NCI-H1048 (cell line): Measurements from ENCODE around the gene SLC43A1.

Experiments used
- DNase-seq: peaks from one replicate; lab custom pipeline; 2025; lab: John Stamatoyannopoulos, UW

Gene SLC43A1

DNA sequence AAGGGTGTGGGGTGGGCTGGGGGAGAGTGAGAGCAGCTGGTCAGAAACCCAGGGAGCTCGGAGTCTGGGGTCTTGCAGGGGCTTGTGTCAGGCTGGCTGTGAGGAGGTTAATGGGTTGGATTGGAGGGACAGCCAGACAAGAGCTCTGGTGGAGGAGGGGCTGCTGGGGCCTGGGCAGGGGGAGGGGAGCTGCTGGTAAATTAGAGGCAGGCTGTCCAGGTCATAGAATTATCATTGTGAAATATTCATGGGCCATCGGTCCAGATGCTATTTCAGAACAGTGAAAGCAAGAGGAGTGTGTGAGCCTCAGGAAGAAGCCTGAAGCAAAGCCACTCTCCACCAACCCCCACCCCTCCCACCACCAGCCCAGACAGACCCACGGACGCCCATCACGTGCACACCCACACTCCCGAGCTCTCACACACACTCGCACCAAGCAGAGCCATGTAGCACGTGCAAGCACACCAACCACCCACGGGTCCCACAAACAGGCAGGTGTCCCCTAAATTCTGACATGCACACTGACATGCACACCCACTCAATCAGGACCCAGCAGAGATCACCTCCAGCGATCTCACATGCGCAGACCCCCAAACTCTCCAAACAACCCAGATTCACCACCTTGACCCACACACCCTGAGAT is 36.4 kb downstream of the SLC43A1 start:
- DNase-seq = no peak

DNA sequence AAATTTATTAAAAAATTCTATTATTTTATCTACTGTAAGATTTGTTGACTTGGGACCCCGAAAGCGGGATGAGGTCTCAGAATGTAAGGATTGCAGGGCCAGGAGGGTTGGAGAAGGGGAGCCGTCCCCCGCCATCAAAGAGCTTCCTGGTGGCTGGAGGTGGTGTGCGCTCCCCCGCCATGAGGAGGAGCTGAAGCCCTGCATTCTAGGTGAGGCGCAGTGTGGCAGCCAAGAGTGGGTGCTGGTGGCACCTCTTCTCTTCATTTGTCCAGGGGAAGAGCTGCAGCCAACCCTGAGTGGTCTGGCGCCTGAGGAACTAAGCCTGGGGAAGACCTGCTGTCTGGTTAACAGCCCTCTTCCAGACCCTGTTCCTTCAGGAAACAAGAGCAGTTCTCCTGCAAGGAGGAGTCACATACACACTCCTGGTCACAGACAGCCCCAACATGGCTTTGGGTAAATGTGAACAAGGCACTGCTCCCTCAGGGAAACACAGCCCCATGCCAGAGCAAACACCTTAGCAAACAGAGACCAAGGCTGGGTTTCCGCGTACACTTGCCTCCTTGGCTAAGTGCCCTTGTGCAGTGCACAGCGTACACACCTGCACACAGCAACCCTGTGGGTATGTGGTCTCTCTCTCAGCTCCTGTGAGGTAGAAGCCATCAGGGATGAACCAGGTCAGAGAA is 37.9 kb downstream of the SLC43A1 start:
- no peak for DNase-seq

DNA sequence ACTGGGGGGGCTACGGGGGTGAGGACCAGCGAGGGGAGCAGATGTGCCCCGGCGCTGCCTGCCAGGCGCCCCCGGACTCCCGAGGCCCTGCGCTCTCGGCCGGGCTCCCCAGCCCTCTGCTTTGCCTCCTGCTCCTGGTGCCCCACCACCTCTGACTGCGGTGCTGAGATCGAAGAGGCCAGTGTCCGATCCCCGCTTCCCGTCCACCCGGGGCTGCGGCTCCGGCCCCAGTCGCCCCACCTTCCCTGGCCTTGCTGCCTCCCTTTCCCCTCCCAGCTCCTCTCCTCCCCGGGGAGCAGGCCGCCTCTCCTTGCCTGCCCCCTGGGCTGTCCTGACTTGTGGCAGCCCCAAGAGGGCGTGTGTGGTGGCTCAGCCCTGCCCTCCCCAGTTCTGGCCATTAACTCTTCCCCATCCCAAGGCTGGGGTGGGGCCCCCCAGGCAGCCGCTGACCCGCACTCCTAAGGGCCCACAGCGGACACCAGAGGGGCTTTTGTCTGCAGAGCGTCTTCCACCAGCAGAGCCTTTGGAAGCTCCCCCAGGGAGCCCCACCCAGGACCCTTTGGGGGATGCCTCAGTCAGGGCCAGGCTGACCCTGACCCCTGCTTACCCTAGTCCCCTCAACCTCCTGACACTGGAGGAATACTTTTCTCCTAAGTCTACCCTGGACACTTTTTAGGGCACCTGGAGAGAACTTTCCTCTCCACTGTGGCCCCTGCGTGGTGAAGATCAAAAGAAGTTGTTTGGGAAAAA is 38.6 kb downstream of the SLC43A1 start:
- DNase-seq = no peak

DNA sequence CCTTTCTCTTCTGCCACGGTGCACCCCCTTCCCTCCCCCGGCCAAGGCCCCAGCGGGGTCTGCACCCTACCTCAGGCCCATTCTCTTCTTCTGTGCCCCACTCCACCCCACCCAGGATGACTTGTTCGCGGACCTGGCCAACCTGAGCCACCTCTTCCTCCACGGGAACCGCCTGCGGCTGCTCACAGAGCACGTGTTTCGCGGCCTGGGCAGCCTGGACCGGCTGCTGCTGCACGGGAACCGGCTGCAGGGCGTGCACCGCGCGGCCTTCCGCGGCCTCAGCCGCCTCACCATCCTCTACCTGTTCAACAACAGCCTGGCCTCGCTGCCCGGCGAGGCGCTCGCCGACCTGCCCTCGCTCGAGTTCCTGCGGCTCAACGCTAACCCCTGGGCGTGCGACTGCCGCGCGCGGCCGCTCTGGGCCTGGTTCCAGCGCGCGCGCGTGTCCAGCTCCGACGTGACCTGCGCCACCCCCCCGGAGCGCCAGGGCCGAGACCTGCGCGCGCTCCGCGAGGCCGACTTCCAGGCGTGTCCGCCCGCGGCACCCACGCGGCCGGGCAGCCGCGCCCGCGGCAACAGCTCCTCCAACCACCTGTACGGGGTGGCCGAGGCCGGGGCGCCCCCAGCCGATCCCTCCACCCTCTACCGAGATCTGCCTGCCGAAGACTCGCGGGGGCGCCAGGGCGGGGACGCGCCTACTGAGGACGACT is 39.3 kb downstream of the SLC43A1 start:
- DNase-seq = no peak

DNA sequence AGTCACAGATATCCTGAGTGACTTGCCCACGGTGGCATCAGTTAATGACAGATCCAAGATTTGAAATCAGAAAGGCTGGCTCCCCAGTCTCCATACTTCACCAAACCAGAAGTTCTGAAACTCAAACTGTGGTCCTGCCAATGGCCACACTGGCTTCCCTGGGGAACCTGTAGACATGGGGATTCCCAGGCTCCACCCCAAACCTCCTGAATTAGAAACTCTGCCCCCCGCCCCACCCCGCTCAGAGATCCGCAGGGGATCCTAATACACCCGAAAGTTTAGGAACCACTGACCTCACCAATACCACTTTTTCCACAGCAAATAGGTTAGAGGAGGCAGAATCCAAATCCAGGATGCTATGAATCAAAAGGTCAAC is 39.8 kb downstream of the SLC43A1 start:
- no peak for DNase-seq

DNA sequence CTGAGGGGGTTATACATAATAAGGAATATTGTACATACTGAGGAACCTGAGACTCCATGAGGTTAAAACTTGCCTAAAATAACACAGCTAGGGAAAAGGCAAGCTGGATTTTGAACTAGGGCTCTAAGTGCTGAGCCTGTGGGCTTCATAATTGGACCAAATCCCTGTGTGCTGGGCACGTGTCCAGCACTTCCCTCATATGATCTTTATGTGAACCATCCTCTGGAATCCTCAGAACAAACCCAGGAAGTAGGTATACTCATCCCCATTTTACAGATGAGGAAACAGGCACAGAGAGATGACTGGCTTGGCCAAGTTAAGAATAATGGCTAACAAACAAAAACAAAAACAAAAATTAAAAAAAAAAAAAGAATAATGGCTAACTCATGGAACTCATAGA is 40.3 kb downstream of the SLC43A1 start:
- no peak for DNase-seq

DNA sequence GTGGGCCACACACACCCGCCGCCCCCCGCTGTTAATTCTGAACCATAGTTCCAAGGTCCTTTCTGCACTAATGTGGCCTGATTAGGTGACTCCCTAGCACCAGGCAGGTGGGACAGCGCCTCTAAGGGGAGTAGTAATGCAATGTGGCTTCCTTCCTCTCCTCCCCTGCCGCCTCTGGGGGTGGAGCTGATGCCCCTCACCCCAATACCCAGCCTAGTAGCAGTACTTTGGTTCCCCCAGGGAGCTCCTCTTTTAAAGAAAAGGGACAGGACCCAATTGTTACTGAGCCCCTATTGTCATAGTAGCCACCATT is 40.7 kb downstream of the SLC43A1 start:
- DNase-seq = no peak

DNA sequence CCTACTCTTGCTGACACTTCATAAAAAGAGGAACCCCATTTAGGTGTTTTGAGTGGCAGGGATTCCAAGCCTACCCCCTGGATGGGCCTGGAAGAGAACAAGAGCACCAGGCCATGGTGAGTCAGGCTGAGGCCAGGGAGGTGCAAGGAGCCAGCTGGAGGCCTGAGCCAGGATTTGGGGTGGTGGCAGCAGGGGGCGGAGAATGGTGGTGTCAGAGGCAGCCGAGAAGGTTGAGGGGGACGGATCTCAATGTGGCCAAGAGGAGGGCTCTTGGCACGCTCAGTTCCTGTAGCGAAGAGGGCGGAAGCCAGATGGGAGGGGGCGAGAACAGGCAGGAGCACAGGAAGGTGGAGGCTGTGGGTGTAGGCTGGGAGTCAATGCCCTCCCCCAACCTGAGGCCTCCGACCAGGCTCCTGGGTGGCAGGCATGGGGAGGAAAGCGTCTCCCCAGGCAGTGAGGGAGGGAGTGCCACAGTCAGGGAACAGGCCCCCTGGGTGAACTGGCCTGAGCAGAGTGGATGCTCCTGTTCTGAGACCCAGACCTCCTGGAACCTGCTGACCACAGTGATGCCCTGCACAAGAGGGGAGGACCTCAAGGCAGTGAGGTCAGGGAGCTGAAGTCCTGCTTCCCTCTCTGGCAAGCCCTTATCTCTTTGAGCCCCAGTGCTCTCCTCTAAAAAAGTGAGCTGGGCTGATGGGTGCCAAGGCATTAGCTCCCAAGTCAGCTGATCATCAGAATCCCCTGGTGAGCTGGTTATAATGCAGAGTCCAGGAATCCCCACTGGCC is 41.3 kb downstream of the SLC43A1 start:
- DNase-seq = no peak

DNA sequence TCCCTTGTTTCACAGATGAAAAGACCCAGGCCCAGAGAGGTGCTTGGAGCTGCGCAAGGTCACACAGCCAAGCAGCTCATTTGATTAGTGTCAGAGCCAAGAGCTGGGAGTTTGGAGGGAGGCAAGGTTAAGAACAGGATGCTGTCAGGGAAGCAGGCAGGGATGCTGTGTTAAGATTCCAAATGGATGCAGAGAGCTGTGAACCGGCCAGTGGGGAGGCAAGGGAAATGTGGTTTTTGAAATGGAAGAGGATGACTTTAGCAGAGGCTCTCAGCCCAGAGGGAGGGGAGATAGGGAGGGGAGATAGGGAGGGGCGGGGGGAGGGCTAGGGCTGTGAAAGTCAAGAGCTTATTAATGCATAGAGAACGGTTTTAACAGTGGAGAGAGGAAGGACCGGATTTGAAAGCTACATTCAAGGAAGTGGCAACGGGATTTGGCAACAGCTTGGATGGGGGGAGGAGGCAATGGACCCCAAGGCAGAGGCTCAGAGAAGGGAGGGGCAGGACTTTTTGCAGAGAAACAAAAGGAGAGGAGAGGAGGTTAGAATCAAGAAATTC is 42.1 kb downstream of the SLC43A1 start:
- DNase-seq = no peak

DNA sequence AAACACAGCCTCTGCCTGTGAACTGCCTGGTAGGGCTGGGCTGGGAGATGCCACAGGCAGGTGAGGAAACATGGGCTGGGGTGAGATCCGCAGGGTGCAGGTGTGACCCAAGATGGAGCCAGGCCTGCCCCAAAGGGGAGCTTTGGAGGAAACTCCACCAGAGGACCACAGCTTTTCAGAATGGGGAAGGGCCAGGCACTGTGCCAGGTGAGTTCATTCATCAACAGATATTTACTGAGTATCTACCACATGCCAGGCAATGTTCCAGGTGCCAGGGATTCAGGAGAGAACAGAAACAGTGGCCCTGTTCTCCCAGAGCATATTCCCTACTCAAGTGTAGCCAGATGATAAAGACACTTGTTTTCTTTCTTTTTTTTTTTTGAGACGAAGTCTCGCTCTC is 44.0 kb downstream of the SLC43A1 start:
- DNase-seq = no peak

DNA sequence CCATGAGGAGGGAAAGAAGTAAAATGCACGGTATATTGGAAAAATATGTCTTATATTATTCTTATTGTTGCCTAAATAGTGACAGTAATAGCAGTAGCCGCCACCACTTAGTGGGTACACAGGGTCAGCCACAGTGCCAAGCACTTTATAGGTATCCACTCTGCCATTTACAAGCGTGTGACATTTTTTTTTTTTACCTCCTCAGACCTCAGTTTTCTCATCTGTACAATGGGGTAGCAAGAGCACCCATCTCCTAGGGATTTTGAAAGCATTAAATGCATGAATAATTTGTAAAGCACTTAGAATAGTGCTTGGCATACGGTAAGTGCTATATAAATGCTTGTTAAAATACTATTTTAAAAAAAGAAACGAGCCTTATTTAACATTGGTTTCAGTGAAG is 46.2 kb downstream of the SLC43A1 start:
- no peak for DNase-seq

DNA sequence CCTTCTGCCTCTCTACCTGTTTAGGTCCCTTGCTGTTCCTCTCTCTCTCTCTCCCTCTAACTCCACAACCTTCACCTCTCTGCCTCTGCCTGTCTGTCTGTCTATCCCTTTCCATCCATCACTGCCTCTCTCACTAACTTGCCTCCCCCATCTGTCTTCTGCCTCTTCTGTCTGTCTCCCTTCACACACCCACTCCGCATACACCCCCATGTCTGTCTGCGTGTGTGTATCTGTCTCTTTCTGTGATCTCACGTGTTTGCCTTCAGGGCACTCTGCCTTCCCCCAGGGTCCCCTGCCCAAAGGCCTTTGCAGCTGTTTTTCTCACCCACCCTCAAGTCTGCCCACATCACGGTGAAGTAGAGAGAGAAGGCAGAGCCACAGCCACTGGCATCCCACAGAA is 47.2 kb downstream of the SLC43A1 start:
- no peak for DNase-seq

DNA sequence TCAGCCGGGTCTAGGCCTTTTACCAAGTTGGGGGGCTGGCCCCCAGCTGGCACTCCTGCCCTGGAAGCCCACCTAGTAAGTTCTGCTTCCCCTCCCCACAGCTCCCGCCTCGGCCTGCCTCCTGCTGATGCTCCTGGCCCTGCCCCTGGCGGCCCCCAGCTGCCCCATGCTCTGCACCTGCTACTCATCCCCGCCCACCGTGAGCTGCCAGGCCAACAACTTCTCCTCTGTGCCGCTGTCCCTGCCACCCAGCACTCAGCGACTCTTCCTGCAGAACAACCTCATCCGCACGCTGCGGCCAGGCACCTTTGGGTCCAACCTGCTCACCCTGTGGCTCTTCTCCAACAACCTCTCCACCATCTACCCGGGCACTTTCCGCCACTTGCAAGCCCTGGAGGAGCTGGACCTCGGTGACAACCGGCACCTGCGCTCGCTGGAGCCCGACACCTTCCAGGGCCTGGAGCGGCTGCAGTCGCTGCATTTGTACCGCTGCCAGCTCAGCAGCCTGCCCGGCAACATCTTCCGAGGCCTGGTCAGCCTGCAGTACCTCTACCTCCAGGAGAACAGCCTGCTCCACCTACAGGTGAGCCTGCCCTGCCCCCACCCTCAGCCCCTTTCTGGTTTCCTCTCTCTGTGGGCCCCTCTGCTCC is 47.9 kb downstream of the SLC43A1 start:
- no peak for DNase-seq

DNA sequence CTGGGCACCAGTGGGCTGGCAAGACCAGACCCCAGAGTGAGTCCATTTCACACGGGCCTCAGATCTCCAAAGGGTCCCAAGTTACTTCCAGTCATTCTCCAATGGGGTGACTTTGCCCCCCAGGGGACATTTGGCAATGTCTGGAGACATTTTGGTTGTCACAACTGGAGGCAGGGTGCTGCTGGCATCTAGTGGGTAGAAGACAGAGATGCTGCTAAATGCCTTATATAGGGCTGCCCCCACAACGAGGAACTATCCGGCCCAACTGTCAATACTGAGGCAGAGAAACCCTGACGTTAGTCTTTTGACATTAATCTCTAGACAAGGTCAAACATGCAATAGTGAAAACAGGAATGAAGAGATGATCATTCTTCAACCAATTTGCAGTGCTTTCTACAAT is 48.8 kb downstream of the SLC43A1 start:
- DNase-seq = no peak

DNA sequence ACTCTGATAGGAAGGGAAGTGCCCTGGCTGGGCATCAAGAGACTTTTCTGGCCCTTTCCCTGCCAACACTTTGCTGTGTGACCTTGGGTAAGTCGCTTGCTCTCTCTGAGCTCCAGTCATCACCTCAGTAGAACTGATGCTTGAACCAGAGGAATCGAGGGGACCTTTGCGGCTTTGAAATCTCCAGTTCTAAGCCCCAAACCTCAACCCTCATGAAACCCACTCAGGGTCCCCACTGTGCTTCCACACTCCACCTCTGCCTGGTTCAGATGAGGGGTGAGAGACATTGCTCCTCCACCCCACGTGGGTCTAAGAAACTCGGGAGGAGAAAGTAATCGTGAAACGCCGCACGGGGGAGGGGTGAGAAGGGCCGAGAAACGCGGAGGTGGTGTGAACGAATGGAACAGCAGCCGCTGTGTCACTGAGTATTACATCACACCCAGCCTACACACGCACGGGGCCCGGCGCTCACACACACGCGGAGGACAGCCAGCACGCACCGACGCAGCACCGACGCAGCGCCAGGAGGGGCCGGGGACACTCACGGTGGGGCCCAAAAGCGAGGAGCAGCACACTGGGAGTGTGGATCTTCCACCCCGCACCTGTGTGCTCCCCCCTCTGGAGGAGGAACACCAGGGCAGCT is 50.8 kb downstream of the SLC43A1 start:
- no peak for DNase-seq

DNA sequence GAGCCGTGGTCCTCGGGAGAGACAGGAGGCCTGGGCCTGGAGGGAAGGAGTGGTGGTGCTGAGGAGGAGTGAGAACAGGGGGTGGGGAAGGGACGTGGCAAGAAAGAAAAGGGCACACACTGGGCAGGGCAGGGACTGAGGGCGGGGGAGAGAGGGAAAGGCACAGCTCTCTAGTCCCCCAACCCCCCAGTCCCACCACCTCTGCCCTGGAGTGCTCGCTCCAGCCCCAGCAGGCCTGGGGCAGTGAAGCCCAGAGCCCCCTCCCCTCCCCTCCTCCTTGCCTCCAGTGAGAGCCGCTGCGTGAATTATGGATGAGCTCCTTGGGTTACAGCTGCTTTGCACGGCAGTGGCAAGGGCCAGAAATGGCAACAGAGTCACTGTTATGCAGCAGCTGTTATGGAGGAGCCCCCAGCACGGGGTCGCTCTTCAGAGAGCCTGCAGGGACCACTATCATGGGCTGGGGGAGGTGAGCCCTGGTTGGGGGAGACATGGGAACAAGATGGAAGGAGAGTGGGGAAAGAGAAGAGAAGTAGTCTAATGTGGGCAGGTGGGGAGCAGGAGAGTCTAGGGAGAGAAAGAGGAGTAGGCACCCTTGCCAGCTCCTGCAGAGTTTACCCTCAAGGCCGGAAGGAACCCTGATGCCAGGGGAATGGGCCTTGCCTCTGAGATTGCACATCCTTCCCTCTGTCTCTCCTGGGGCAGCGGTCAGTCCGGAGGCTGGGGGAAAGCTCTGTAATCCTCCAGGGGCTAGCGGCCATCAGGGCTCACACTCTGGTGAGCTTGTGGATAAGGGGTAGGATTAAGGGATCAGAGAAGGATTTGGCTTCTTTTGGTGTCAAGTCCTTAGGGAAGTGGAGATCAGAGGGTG is 51.6 kb downstream of the SLC43A1 start:
- no peak for DNase-seq

DNA sequence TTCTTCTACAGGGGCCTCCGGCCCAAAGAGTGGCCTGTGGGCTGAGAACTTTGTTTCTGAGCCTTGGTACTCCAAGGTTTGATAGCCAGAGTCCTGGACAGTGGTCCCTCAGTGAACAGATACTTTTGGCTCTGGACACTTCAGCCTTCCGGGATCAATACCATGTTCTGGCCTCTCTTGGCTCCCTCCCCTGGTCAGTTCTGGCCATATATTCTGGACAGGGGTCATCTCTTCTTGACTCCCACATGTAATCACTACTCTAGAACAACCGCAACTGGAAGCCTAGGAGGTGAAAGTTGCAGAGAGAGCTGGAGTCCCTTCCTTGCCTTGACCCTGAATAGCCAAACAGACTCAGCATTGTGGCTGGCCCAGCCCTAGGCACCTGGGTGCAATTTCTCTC is 52.9 kb downstream of the SLC43A1 start:
- DNase-seq = no peak

DNA sequence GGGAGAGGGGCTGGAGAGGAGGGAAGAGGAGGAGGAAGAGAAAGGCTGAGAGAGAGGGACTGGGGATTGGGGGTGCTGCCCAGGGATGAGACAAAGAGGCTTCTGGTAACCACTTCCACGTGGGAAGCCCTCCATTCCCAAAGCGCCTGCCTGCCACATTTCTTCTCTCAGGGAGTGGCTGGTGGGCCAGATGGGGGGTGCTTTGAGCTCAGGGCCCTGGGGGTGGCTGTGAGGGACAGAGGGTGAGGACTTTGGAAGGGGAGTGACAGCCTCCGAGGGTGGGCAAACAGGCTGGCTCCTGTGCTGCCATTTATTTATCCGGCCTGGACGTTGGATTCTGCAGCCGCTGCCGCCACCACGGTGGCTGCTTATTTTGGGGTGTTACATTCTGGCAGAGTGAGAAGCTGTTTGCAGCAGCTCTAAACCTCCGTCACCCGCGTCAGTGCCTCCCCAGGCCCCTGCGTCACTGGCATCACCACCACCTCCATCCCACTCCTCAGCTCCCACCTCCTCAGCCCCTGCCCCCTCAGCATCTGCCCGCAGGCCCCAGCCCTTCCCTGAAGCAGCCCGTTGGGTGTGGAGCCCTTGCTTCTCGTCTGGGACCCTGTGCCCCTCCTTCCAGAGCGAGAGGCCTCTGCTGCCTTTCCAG is 53.5 kb downstream of the SLC43A1 start:
- no peak for DNase-seq
